GM12872 (cell line): ENCODE measurements around the gene NXT2.

ENCODE experiments used
- CTCF ChIP-seq: IDR thresholded peaks from 3 replicates; pipeline ENCODE4 v1.5.1; 2011; ENCODE audit warnings: low read depth, mild to moderate bottlenecking, low read length, moderate library complexity; ENCODE audit not compliant: insufficient read depth

NXT2 gene

GRCh38 chrX:109578916-109579315, 42.3 kb downstream of the NXT2 start:
- TF ChIP-seq CTCF: no peak

DNA sequence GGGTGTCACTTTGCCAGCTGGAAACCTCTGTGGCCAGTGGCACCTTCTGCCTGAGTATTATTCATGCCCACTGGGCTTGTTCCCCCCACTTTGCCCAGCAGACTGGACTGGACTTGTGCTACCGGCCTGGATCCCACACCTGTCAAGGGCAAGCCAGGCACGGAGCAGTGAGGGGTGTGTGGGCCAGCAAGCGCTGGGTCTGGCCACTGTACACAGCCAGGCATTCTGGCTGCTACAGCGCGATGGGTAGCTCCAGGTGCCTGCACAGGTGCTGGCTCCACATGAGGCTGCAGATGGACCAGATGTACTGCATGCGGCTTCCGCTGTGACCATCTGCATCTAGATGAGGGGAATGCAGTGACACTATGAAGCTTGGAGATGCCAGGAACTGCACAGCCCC, 48.8 kb downstream of the NXT2 start:
- no peak for TF ChIP-seq CTCF

- TF ChIP-seq CTCF: no peak
Observed at GRCh38 chrX:109590176-109590575, 53.5 kb downstream of the NXT2 start.
